NCI-H82 treated with DMSO at 0.1 percent for 48 hours (cell line): Measurements from ENCODE around the gene HDAC4.

Experiments
- DNase-seq: peaks from one replicate; lab custom pipeline; 2025; ENCODE audit not compliant: unreplicated experiment; lab: John Stamatoyannopoulos, UW

HDAC4 gene

DNA sequence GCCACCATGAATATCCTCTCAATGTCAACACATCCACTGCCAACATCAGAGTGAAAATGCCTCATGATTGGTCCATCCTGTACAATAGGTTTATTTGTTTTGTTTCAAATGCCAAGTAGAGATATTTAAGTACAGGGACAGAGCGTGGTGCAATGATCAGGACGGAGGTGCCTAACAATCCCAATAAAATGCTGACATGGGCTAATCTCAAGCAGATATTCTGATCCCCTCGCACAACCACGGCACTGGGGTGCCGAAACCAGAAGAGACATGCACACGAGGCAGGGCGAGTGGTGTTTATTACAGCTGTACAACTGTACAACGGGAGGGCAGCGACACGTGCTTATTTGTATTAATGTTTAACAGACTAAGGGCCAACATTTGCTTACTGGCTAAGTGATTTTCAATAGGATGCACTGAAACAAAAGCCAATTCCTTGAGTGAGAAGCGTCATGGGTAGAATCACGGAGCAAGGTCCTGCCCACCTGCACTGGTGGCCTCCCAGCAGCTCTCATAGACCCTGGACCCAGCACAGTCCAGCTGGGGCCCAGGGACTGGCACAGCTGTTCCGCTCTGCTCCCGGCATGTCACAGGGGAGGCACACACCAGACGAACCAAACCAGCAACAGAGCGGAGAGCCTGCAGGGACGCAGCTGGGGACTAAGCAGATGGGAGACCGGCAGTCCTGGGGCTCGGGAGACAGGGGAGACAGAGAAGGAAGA, 101.4 kb downstream of the HDAC4 start:
- no peak for DNase-seq

DNA sequence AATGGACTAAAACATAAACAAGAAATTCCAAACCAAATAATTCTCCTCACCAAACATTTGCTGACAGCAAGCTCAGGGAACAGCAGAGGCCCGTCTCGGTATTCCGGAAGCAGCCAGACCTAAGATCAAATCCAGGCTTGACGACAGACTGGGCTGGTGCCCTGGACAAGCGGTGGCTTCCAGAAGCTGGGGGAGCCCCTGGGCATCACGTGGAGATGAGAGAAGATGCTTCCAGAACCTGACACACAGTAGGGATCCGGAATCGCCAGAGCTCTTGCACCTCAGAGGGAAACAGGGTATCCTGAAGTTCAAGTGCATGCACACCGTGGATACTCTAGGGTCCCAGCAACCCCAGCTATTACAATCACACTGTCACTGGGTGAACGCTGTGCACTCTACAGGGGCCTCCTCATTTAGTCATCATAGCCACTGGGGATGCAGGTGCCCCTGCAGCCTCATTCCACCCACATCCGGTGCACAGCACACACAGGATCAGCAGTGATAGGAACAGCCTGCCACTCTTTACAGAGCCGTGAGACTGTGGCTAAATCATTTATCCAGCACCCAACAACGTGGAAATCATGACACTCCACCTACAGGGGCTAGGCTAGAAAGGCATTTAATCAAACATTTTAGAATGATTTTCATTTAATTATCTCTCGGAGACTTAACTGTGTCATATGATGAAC, 102.6 kb downstream of the HDAC4 start:
- no peak for DNase-seq

GRCh38 chr2:239297142-239298004, 103.4 kb downstream of the HDAC4 start:
- no peak for DNase-seq

GRCh38 chr2:239296020-239296932, 104.5 kb downstream of the HDAC4 start:
- no peak for DNase-seq

- DNase-seq = no peak
Observed at GRCh38 chr2:239295377-239296019, 105.3 kb downstream of the HDAC4 start.

- no peak for DNase-seq
Observed at GRCh38 chr2:239294571-239295054, 106.2 kb downstream of the HDAC4 start.

DNA sequence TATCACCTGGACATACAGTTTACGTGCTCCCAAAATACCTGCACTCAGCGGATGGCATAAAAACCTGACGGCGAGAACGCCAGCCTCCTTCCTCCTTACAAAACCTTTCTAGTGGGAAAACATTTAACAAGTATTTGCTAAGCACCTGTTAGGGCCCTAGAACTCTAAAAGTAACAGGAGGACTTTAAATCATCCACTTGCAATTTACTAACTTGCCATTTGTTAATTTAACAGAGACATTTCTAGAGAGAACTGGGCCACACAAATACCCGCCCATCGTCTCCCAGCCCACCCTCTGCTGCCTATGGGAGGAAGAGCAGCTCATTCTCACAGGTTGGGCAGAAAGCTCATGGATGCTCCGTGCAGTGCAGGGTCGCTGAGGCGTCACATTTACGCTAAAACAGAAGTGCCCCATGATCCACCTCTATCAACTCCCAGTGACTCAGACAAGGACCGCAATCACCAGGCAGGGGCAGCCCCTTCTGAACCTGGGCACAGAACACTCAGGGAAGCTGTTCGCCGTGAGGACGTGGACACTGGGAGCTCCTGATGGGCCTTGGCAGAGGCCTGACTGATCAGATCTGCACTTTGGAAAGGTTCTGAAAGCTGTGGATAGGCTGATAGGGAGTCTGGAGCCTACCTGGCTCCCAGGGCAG, 106.9 kb downstream of the HDAC4 start:
- DNase-seq = no peak

DNA sequence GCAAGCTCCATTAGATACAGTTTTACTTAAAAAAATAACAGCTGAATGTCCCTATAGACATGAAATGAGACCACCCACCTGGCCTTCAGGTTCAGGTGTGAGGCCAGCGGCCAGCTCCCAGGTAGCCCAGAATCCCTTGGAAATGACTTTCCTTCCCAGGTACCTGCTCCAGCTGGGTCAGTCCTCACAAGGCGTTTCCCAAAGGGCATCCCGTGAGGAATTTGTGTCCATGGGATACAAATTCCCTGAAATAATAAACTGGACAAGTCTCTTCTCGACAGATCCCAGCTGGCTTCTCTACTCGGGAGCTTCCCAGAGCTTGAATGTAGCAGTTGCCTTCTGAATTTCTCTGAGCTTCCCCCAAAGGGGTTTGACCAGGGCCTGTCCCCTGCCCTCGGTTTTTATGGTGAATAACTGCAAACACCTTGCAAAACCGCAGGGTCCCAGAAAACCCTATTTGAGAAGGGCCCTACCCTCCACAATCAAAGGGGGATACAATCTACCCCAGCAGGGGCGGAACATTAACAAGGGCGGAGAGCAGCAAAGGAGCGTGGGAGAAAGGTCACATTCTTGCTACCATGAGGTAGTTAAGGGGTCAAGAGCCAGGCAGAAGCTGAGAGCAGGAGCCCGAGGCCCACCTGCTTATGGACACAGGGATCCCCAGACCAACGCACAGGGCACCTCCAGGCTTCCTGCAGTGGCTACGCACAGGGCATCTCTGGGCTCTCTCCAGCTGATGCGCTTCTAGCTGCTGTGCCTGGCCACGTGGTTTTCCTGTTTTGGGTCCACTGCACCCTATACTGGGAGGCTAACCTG, 107.7 kb downstream of the HDAC4 start:
- DNase-seq = no peak

GRCh38 chr2:239292531-239292930, 108.3 kb downstream of the HDAC4 start:
- DNase-seq = no peak

DNA sequence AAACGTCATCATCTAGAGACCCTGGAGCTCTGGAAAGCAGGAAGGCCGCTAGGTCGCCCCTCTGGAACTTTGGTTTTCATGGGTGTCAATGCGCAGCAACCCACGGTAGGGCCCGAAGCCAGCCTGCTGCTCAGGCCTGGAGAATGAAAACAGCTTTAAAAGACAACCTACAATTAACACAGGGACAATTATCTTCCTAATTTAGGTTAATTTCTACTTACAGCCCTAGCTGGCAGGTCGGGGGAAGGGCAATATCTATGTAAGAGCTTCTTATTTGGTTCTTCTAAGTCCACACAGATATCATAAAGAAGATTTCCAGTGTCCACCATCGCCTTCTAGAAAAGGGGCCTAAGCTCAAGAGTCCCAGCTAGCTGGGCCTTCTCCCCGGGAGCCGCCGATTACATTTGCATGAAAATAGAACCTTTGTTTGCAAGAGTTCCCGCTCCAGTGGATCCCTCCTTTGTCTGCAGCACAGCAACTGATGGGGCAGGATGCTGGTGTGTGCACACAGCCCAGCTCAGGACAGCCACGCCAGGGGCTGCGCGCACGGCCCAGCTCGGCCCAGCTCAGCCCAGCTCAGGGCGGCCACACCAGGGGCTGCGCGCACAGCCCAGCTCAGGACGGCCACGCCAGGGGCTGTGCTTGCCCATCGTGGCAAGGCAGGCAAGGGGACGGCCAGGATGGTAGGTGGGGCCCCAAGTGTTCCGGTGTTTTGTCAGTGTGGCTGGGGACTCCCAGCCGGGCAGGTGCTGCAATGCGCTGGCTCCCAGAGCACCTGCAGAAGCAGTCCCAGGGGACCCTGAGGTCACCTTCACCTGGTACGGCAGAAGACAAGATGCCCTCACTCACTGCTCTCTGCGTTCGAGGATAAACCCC, 109.1 kb downstream of the HDAC4 start:
- no peak for DNase-seq

DNA sequence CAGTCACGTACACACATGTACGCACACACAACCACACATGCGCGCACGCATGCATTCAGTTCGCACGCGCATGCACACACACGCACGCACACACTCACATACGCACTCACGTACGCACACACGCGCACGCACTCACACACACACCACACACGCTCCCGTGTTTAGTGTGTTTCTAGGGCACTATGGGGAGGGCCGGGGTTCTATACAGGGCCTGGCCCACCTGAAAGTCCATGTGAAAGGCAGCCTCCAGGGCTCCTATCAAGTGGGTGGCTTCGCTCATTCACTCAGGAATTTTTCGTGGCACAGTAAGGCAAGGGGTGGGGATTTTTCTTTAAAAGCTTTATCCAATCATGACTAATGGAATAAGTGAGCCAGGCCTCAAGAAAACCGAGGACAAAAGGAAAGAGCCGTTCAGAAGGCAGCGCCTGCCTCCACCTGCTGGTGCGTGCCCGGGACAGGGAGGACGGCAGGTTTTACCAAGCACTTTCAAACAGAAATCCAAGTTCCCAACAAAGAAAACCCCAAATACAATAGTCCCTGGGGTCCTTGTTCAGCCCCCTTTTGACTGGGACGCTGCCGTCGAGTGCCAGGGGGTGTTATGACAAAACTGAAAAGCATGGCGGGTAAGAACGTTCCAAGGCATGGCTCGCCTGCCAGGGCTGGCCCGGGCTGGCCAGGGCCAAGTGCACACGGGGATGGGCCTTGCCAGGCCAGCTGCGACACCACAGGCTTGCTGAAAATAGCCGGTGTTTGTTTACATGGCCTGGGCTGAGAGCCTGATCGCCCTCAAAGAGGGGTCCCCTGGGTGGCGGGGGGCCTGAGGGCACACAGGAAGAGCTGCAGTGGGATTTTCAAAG, 110.0 kb downstream of the HDAC4 start:
- DNase-seq = no peak

GRCh38 chr2:239289545-239289944, 111.3 kb downstream of the HDAC4 start:
- DNase-seq = no peak

GRCh38 chr2:239288951-239289511, 111.8 kb downstream of the HDAC4 start:
- DNase-seq = no peak

GRCh38 chr2:239288237-239288636, 112.6 kb downstream of the HDAC4 start:
- no peak for DNase-seq

DNA sequence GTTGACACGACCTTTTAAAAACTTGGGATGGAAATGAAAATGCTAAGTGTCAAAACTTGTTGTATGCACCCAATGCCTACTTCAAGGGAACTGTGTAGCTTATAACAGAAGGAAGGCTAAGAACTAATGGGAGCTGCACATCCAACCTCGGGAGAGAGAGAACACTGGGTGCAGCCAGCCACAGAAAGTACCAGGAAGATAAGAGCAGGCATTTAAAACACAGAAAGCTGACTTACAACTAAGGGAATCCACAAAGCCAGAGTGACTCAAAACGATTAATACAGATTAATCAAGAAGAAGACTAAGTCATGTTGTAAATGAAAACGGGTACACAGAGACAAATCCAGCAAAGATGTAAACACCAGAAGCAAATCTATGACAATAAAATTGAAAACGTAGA, 113.4 kb downstream of the HDAC4 start:
- DNase-seq = no peak

GRCh38 chr2:239286901-239287300, 113.9 kb downstream of the HDAC4 start:
- DNase-seq = no peak

- DNase-seq = no peak
Observed at GRCh38 chr2:239285932-239286230, 114.9 kb downstream of the HDAC4 start.
